Neural progenitor cell (in vitro differentiated cells): ENCODE measurements around the gene CNIH2.

Source experiments
- EZH2phosphoT487 ChIP-seq: fragments of 200-600 bp; sonication (generic); IDR thresholded peaks from 2 replicates; pipeline ENCODE4 v1.6.1; 2017; ENCODE audit warnings: antibody characterized with exemption
- TF ChIP-seq, protein P1 (sequence below): fragments of 200-600 bp; sonication (generic); IDR thresholded peaks from 2 replicates; pipeline ENCODE4 v1.5.1; 2017; ENCODE audit warnings: antibody characterized with exemption, mild to moderate bottlenecking

- TF ChIP-seq, protein P1, sequence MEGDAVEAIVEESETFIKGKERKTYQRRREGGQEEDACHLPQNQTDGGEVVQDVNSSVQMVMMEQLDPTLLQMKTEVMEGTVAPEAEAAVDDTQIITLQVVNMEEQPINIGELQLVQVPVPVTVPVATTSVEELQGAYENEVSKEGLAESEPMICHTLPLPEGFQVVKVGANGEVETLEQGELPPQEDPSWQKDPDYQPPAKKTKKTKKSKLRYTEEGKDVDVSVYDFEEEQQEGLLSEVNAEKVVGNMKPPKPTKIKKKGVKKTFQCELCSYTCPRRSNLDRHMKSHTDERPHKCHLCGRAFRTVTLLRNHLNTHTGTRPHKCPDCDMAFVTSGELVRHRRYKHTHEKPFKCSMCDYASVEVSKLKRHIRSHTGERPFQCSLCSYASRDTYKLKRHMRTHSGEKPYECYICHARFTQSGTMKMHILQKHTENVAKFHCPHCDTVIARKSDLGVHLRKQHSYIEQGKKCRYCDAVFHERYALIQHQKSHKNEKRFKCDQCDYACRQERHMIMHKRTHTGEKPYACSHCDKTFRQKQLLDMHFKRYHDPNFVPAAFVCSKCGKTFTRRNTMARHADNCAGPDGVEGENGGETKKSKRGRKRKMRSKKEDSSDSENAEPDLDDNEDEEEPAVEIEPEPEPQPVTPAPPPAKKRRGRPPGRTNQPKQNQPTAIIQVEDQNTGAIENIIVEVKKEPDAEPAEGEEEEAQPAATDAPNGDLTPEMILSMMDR = no peak
- TF ChIP-seq EZH2phosphoT487 = no peak
Measured at GRCh38 chr11:66280428-66280827, 2.5 kb downstream of the CNIH2 start.
